HepG2 (cell line): ENCODE data around the gene DDX19B. TPM values are rescaled to one million over a fixed set of nuclear protein-coding genes. Genes with fewer than 3 reads are reported as not detected.

Experiments
- CBX5 ChIP-seq: sonication (generic); formaldehyde crosslinking; IDR thresholded peaks from 2 replicates; pipeline ENCODE4 v1.4.0; 2020; ENCODE audit warnings: missing genetic modification reagents, borderline replicate concordance
- CHD4 ChIP-seq: fragments of 200-600 bp; sonication (generic); IDR thresholded peaks from 2 replicates; pipeline ENCODE4 v1.7.0; 2017; ENCODE audit warnings: mild to moderate bottlenecking, low read length, borderline replicate concordance
- DR1 ChIP-seq: sonication (generic); formaldehyde crosslinking; IDR thresholded peaks from 2 replicates; pipeline ENCODE4 v1.8.0; 2021; ENCODE audit warnings: mild to moderate bottlenecking, missing genetic modification reagents, inconsistent platforms
- FOXO1 ChIP-seq: sonication (generic); formaldehyde crosslinking; IDR thresholded peaks from 2 replicates; pipeline ENCODE4 v1.4.0; 2020; ENCODE audit warnings: missing genetic modification reagents
- FOXP1 ChIP-seq, 2 experiments: fragments of 450-650 bp in 1 of 2; IDR thresholded peaks; 2 replicates each; pipeline ENCODE4 v1.6.1; 2017 to 2018; ENCODE audit warnings: antibody characterized with exemption in 1 of 2
- GATAD1 ChIP-seq: IDR thresholded peaks from 2 replicates; pipeline ENCODE4 v1.6.1; 2016; ENCODE audit warnings: missing genetic modification reagents, missing compliant biosample characterization
- ISL2 ChIP-seq: sonication (generic); formaldehyde crosslinking; IDR thresholded peaks from 2 replicates; pipeline ENCODE4 v1.5.0; 2020; ENCODE audit warnings: missing genetic modification reagents
- JUNB ChIP-seq: sonication (generic); formaldehyde crosslinking; IDR thresholded peaks from 2 replicates; pipeline ENCODE4 v1.8.0; 2022; ENCODE audit warnings: missing genetic modification reagents, mild to moderate bottlenecking, borderline replicate concordance
- KMT2B ChIP-seq: IDR thresholded peaks from 2 replicates; pipeline ENCODE4 v1.6.1; 2016; ENCODE audit warnings: missing genetic modification reagents, missing compliant biosample characterization
- MAFF ChIP-seq: IDR thresholded peaks from 2 replicates; pipeline ENCODE4 v1.6.1; 2011; ENCODE audit warnings: low read depth, low read length, improper control_type of control experiment
- MAFK ChIP-seq, 2 experiments: IDR thresholded peaks in 1 of 2; conservative IDR thresholded peaks in 1 of 2; 2 replicates each; pipeline ENCODE4 v1.6.1; 2011; ENCODE audit warnings: improper control_type of control experiment in 2 of 2, low read length in 2 of 2
- MEIS2 ChIP-seq: sonication (generic); formaldehyde crosslinking; IDR thresholded peaks from 2 replicates; pipeline ENCODE4 v1.9.0; 2021; ENCODE audit warnings: mild to moderate bottlenecking, missing genetic modification reagents
- MTA1 ChIP-seq: sonication (generic); formaldehyde crosslinking; IDR thresholded peaks from 2 replicates; pipeline ENCODE4 v1.4.0; 2020; ENCODE audit warnings: missing genetic modification reagents, mild to moderate bottlenecking, borderline replicate concordance
- MYC ChIP-seq: sonication (generic); formaldehyde crosslinking; IDR thresholded peaks from 2 replicates; pipeline ENCODE4 v1.9.0; 2021; ENCODE audit warnings: missing genetic modification reagents, borderline replicate concordance
- TP53 ChIP-seq: sonication (generic); formaldehyde crosslinking; conservative IDR thresholded peaks from 2 replicates; pipeline ENCODE4 v1.4.0; 2020; ENCODE audit warnings: missing genetic modification reagents
- ZFP90 ChIP-seq: sonication (generic); formaldehyde crosslinking; IDR thresholded peaks from 2 replicates; pipeline ENCODE4 v1.8.0; 2022; ENCODE audit warnings: missing genetic modification reagents, mild to moderate bottlenecking, inconsistent platforms, borderline replicate concordance
- ZNF225 ChIP-seq: sonication (generic); formaldehyde crosslinking; IDR thresholded peaks from 2 replicates; pipeline ENCODE4 v1.4.0; 2020; ENCODE audit warnings: mild to moderate bottlenecking, missing genetic modification reagents
- ZNF337 ChIP-seq: sonication (generic); formaldehyde crosslinking; IDR thresholded peaks from 2 replicates; pipeline ENCODE4 v1.5.1; 2020; ENCODE audit warnings: missing genetic modification reagents, low read depth, mild to moderate bottlenecking, borderline replicate concordance
- ZNF430 ChIP-seq: sonication (generic); formaldehyde crosslinking; IDR thresholded peaks from 2 replicates; pipeline ENCODE4 v1.9.0; 2021; ENCODE audit warnings: mild to moderate bottlenecking, missing genetic modification reagents
- ZNF781 ChIP-seq: sonication (generic); formaldehyde crosslinking; IDR thresholded peaks from 2 replicates; pipeline ENCODE4 v1.5.1; 2020; ENCODE audit warnings: borderline replicate concordance, mild to moderate bottlenecking, missing genetic modification reagents; ENCODE audit errors: not compliant biosample characterization
- ZNF883 ChIP-seq: sonication (generic); formaldehyde crosslinking; IDR thresholded peaks from 2 replicates; pipeline ENCODE4 v1.5.1; 2020; ENCODE audit warnings: mild to moderate bottlenecking, missing genetic modification reagents; ENCODE audit errors: not compliant biosample characterization
- polyA plus RNA-seq, 8 experiments: library from polyadenylated mRNA; depleted of rRNA in 3 of 8; stranded (reverse) in 7 of 8; unstranded in 1 of 8; fragments of >200 nt; fragmentation: Illumina TruSeq in 4 of 8; extraction: Trizol in 4 of 8; gene quantifications; 2 replicates each; pipeline versions ENCODE4 v1.2.1 to v1.2.3, GENCODE V29; 2011 to 2016; ENCODE audit warnings: low read depth in 4 of 8, missing spikeins in 1 of 8, mixed read lengths in 1 of 8; ENCODE audit not compliant: insufficient read depth in 1 of 8
- total RNA-seq, 5 experiments: library from RNA; depleted of rRNA; stranded (reverse); fragments of >200 nt; fragmentation: Illumina TruSeq; extraction: Trizol; gene quantifications; 2 replicates each; pipeline ENCODE4 v1.2.3, GENCODE V29; 2016; ENCODE audit warnings: low read depth in 1 of 5
- TF ChIP-seq, protein P1 (sequence below): sonication (generic); formaldehyde crosslinking; IDR thresholded peaks from 2 replicates; pipeline ENCODE4 v1.5.1; 2020; ENCODE audit warnings: missing genetic modification reagents, mild to moderate bottlenecking, borderline replicate concordance
- TF ChIP-seq, protein P2 (sequence below): sonication (generic); formaldehyde crosslinking; IDR thresholded peaks from 2 replicates; pipeline ENCODE4 v1.5.1; 2020; ENCODE audit warnings: missing genetic modification reagents, mild to moderate bottlenecking, borderline replicate concordance
- TF ChIP-seq, protein P3 (sequence below): sonication (generic); formaldehyde crosslinking; IDR thresholded peaks from 2 replicates; pipeline ENCODE4 v1.8.0; 2022; ENCODE audit warnings: low read depth, missing genetic modification reagents

Gene DDX19B
- total and polyA plus RNA-seq, 2 of the 13 experiments (the other 11 are each of a cell fraction or from before 2014, with no cell fraction given), result 36.2 to 40.0 TPM

- TF ChIP-seq, protein P1, sequence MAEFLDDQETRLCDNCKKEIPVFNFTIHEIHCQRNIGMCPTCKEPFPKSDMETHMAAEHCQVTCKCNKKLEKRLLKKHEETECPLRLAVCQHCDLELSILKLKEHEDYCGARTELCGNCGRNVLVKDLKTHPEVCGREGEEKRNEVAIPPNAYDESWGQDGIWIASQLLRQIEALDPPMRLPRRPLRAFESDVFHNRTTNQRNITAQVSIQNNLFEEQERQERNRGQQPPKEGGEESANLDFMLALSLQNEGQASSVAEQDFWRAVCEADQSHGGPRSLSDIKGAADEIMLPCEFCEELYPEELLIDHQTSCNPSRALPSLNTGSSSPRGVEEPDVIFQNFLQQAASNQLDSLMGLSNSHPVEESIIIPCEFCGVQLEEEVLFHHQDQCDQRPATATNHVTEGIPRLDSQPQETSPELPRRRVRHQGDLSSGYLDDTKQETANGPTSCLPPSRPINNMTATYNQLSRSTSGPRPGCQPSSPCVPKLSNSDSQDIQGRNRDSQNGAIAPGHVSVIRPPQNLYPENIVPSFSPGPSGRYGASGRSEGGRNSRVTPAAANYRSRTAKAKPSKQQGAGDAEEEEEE (CRISPR knock-in tag), result peak; percentile 48; the same call in 1 of the 2 replicates
- TF ChIP-seq FOXO1 (CRISPR knock-in tag) (0 out of 2 replicates have a peak, but pooled peaks have one; percentile 11), MAFF (no peak), ZNF337 (CRISPR knock-in tag) (no peak), ZNF883 (CRISPR knock-in tag) (no peak), ZFP90 (CRISPR knock-in tag) (0 out of 2 replicates have a peak, but pooled peaks have one; percentile 44), ISL2 (CRISPR knock-in tag) (no peak), ZNF225 (CRISPR knock-in tag) (peak; percentile 45; the same call in 1 of the 2 replicates), MEIS2 (no peak), MTA1 (0 out of 2 replicates have a peak, but pooled peaks have one; percentile 35), MYC (CRISPR knock-in tag) (0 out of 2 replicates have a peak, but pooled peaks have one; percentile 40), FOXP1 (IDR thresholded peaks at IDR 0.05) (no peak), FOXP1 (CRISPR knock-in tag; IDR thresholded peaks at IDR 0.05) (no peak), GATAD1 (CRISPR knock-in tag) (0 out of 2 replicates have a peak, but pooled peaks have one; percentile 26), DR1 (CRISPR knock-in tag) (0 out of 2 replicates have a peak, but pooled peaks have one; percentile 35), ZNF781 (CRISPR knock-in tag) (peak; percentile 72), CBX5 (no peak; the same call in 1 of the 2 replicates), JUNB (CRISPR knock-in tag) (no peak), ZNF430 (CRISPR knock-in tag) (no peak), CHD4 (no peak), MAFK (conservative IDR thresholded peaks at IDR 0.05 in 1 of 2, IDR thresholded peaks at IDR 0.05 in 1 of 2; ENCODE audit: low read length in 2 of 2) (no peak), KMT2B (no peak), TP53 (CRISPR knock-in tag) (no peak)
- TF ChIP-seq, protein P2, sequence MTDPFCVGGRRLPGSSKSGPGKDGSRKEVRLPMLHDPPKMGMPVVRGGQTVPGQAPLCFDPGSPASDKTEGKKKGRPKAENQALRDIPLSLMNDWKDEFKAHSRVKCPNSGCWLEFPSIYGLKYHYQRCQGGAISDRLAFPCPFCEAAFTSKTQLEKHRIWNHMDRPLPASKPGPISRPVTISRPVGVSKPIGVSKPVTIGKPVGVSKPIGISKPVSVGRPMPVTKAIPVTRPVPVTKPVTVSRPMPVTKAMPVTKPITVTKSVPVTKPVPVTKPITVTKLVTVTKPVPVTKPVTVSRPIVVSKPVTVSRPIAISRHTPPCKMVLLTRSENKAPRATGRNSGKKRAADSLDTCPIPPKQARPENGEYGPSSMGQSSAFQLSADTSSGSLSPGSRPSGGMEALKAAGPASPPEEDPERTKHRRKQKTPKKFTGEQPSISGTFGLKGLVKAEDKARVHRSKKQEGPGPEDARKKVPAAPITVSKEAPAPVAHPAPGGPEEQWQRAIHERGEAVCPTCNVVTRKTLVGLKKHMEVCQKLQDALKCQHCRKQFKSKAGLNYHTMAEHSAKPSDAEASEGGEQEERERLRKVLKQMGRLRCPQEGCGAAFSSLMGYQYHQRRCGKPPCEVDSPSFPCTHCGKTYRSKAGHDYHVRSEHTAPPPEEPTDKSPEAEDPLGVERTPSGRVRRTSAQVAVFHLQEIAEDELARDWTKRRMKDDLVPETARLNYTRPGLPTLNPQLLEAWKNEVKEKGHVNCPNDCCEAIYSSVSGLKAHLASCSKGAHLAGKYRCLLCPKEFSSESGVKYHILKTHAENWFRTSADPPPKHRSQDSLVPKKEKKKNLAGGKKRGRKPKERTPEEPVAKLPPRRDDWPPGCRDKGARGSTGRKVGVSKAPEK (CRISPR knock-in tag), result no peak
- TF ChIP-seq, protein P3, sequence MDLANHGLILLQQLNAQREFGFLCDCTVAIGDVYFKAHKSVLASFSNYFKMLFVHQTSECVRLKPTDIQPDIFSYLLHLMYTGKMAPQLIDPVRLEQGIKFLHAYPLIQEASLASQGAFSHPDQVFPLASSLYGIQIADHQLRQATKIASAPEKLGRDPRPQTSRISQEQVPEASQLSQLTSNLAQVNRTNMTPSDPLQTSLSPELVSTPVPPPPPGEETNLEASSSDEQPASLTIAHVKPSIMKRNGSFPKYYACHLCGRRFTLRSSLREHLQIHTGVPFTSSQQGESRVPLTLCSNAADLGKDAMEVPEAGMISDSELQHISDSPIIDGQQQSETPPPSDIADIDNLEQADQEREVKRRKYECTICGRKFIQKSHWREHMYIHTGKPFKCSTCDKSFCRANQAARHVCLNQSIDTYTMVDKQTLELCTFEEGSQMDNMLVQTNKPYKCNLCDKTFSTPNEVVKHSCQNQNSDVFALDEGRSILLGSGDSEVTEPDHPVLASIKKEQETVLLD, result no peak
These were observed 46.5 kb upstream of the DDX19B start (continued) for GRCh38 chr16:70252355-70252988.
